Central memory CD4-positive, alpha-beta T cell (primary cell): ENCODE data around the gene PSMB5.
"Not testable (repeated sequence)": the region's sequence is repeated elsewhere in the genome, so short reads cannot be mapped to it uniquely, and the experiment has no call there.

Experiments used
- DNase-seq: peaks from one replicate; pipeline ENCODE4 v3.0.0; 2022

PSMB5 gene

GRCh38 chr14:23043145-23043544 lies 8.4 kb upstream of the PSMB5 start:
- no peak for DNase-seq

- DNase-seq = no peak
Observed at GRCh38 chr14:23042162-23042965, 7.7 kb upstream of the PSMB5 start, which contains the start of gene PSMB11. Gene PSMB11 (plus strand): TSS chr14:23042212. CDS start chr14:23042226, 14 bp downstream.

GRCh38 chr14:23041729-23042128 lies 7.0 kb upstream of the PSMB5 start:
- no peak for DNase-seq

GRCh38 chr14:23040100-23040499 lies 5.4 kb upstream of the PSMB5 start:
- no peak for DNase-seq

- DNase-seq = no peak
Observed at GRCh38 chr14:23035303-23036144, 824 bp upstream of the PSMB5 start.

- no peak for DNase-seq
Observed at GRCh38 chr14:23033801-23034497, 751 bp downstream of the PSMB5 start.

- no peak for DNase-seq
Observed at GRCh38 chr14:23033251-23033727, 1.4 kb downstream of the PSMB5 start.

GRCh38 chr14:23030936-23031335 lies 3.8 kb downstream of the PSMB5 start:
- no peak for DNase-seq

- peak; percentile 10 for DNase-seq
Observed at GRCh38 chr14:23028799-23029198, 5.9 kb downstream of the PSMB5 start.

- no peak for DNase-seq
Observed at GRCh38 chr14:23025151-23025814, 9.4 kb downstream of the PSMB5 start.

GRCh38 chr14:23024612-23025075 lies 10.1 kb downstream of the PSMB5 start:
- DNase-seq = no peak

- DNase-seq = no peak
Observed at GRCh38 chr14:23023795-23024152, 10.9 kb downstream of the PSMB5 start.

- DNase-seq = no peak
Observed at GRCh38 chr14:23023022-23023794, 11.5 kb downstream of the PSMB5 start.

- DNase-seq = no peak
Observed at GRCh38 chr14:23021889-23022442, 12.7 kb downstream of the PSMB5 start.

GRCh38 chr14:23021434-23021833 lies 13.3 kb downstream of the PSMB5 start:
- no peak for DNase-seq

- no peak for DNase-seq
Observed at GRCh38 chr14:23020143-23021128, 14.3 kb downstream of the PSMB5 start.

GRCh38 chr14:23018107-23018506 lies 16.6 kb downstream of the PSMB5 start:
- no peak for DNase-seq

GRCh38 chr14:23017091-23017490 lies 17.6 kb downstream of the PSMB5 start:
- DNase-seq = no peak

GRCh38 chr14:23015618-23016017 lies 19.1 kb downstream of the PSMB5 start:
- DNase-seq = no peak

GRCh38 chr14:23013749-23014054 lies 21.0 kb downstream of the PSMB5 start:
- DNase-seq = not testable (repeated sequence)
